Peyer's patch (tissue), 4 donors: ENCODE results near the gene MICAL3.

Experiments
- CTCF ChIP-seq, 6 experiments: fragments of 450-650 bp in 4 of 6; fragments of 200-600 bp in 2 of 6; sonication (generic) in 1 of 6; IDR thresholded peaks; one replicate each; pipeline ENCODE4 v1.5.1; 2017 to 2019; ENCODE audit warnings: antibody characterized with exemption in 6 of 6, mild to moderate bottlenecking in 3 of 6, moderate library complexity in 1 of 6
- POLR2A ChIP-seq, 2 donors: fragments of 450-650 bp; IDR thresholded peaks; one replicate each; pipeline ENCODE4 v1.5.1; 2017; ENCODE audit warnings: antibody characterized with exemption in 2 of 2, mild to moderate bottlenecking in 2 of 2, moderate library complexity in 2 of 2

GRCh38 chr22:17945888-17946648, 78.3 kb downstream of the MICAL3 start:
- TF ChIP-seq POLR2A (IDR thresholded peaks at IDR 0.05) (no peak), CTCF (IDR thresholded peaks at IDR 0.05) (no peak)
